Hematopoietic multipotent progenitor cell treated with erythropoietin and hydrocortisone succinate and interleukin-3 and kit ligand, for 15 days (in vitro differentiated cells): Measurements from ENCODE around the gene TPSB2.
"Not testable (repeated sequence)": the region's sequence is repeated elsewhere in the genome, so short reads cannot be mapped to it uniquely, and the experiment has no call there.

Experiments
- DNase-seq: peaks from one replicate; pipeline ENCODE4 v3.0.0-alpha.2; 2015; ENCODE audit warnings: low spot score

Gene TPSB2

DNA sequence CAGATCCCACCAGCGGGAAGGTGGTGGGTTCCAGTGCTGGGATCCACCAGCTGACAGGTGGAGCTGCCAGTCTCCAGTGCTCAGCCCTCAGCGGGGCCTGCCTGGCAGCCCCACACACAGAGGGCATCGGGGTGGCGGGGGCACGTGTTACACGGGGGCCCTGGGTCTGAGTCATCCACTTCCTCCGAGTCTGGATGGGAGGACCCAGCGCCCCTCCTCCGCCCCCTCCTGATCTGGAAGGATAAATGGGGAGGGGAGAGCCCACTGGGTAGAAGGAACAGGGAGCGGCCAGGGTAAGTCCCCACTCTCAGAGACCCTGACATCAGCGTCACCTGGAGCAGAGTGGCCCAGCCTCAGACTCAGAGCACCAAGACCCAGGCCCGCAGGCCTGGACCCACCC, 10.5 kb upstream of the TPSB2 start, which contains the start of gene TPSAB1:
Gene TPSAB1 (plus strand): TSS at position 270 of the 400 bp plus-strand sequence. CDS start 234 bp downstream, outside the sequence.
- DNase-seq: not testable (repeated sequence)

- DNase-seq: not testable (repeated sequence)
Observed at GRCh38 chr16:1239575-1239974, 9.6 kb upstream of the TPSB2 start.

- not testable (repeated sequence) for DNase-seq
Observed at GRCh38 chr16:1238909-1239308, 8.9 kb upstream of the TPSB2 start.

GRCh38 chr16:1237990-1238389, 8.0 kb upstream of the TPSB2 start:
- no peak for DNase-seq

- not testable (repeated sequence) for DNase-seq
Observed at GRCh38 chr16:1236659-1237058, 6.7 kb upstream of the TPSB2 start.

GRCh38 chr16:1232049-1232748, 2.2 kb upstream of the TPSB2 start:
- not testable (repeated sequence) for DNase-seq

DNA sequence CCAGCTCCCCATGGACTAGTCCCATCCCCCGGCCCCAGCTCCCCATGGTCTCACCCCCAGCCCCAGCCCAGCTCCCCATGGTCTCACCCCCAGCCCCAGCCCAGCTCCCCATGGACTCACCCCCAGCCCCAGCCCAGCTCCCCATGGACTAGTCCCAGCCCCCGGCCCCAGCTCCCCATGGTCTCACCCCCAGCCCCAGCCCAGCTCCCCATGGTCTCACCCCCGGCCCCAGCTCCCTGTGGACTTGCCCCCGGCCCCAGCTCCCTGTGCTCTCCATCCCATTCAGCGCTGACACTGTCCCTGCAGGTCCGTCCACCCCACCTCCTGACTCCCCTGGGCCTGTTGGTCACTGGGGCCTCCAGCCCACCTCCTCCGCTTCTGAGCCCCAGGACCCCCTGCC, 1.3 kb upstream of the TPSB2 start:
- DNase-seq: not testable (repeated sequence)

GRCh38 chr16:1230471-1231212, 658 bp upstream of the TPSB2 start:
- not testable (repeated sequence) for DNase-seq

GRCh38 chr16:1229476-1229875, 508 bp downstream of the TPSB2 start:
- not testable (repeated sequence) for DNase-seq

DNA sequence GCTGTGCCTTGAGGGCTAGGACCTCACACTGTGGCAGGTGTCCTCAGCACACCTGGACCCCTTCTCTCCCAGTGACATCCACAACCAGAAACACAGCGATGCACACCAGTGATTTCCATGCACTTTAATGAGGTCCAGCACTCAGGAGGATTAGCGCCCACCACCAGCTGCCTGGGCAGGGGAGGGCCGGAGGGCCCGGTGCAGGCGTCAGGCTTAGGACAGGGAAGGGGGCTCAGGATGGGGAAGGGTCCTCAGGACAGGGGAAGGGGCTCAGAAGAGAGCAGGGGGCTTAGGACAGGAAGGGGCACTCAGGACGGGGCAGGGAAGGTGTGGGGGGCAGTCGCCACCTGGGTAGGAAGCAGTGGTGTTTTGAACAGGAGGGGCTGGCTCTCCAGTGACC, 1.8 kb downstream of the TPSB2 start:
- DNase-seq: not testable (repeated sequence)

- DNase-seq: not testable (repeated sequence)
Observed at GRCh38 chr16:1226692-1227091, 3.3 kb downstream of the TPSB2 start.

GRCh38 chr16:1225728-1226311, 4.2 kb downstream of the TPSB2 start:
- not testable (repeated sequence) for DNase-seq

- DNase-seq: no peak
Observed at GRCh38 chr16:1225051-1225451, 4.9 kb downstream of the TPSB2 start, which contains the start of gene TPSG1. Gene TPSG1, minus strand, starts transcription at chr16:1225268. Its CDS starts 16 bp downstream, at chr16:1225252.

DNA sequence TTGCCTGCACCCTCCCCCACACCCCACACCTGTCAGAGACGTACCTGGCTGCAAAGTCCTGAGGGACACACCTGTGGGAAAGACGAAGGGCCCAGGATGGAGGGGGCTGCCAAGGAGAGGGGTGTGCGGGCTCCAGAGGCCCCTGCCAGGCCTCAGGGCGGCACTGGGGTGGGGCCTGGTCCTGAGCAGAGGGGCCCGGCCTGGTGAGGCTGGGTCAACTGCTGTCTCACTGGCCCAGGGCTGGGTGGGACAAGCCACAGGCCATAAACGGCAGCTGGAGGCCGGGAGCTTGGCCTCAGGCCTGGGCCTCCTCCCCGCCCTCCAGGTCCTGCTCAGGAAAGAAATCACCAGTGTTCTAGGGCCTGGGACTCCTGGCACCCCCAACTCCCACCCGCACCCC, 5.4 kb downstream of the TPSB2 start:
- no peak for DNase-seq

- no peak for DNase-seq
Observed at GRCh38 chr16:1223355-1224214, 6.4 kb downstream of the TPSB2 start.

GRCh38 chr16:1222553-1223354, 7.2 kb downstream of the TPSB2 start:
- DNase-seq: no peak

GRCh38 chr16:1221628-1222552, 8.1 kb downstream of the TPSB2 start:
- DNase-seq: peak; percentile 16

DNA sequence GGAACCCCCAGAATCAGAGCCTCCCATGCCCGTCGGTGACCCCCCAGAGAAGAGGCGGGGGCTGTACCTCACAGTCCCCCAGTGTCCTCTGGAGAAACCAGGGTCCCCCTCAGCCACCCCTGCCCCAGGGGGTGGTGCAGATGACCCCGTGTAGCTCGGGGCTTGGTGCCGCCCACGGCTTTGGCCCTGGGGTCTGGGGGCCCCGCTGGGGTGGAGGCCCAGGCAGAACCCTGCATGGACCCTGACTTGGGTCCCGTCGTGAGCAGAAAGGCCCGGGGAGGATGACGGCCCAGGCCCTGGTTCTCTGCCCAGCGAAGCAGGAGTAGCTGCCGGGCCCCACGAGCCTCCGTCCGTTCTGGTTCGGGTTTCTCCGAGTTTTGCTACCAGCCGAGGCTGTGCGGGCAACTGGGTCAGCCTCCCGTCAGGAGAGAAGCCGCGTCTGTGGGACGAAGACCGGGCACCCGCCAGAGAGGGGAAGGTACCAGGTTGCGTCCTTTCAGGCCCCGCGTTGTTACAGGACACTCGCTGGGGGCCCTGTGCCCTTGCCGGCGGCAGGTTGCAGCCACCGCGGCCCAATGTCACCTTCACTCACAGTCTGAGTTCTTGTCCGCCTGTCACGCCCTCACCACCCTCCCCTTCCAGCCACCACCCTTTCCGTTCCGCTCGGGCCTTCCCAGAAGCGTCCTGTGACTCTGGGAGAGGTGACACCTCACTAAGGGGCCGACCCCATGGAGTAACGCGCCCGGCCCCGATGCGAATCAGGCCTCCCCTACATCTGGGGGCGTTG, 8.9 kb downstream of the TPSB2 start:
- no peak for DNase-seq

- no peak for DNase-seq
Observed at GRCh38 chr16:1220098-1220728, 9.8 kb downstream of the TPSB2 start.
